CD4-positive, alpha-beta T cell treated with Interleukin-6 at 100 ng/mL for 8 hours (primary cell): ENCODE measurements around the gene KRT35.
"Not testable (repeated sequence)": the region's sequence is repeated elsewhere in the genome, so short reads cannot be mapped to it uniquely, and the experiment has no call there.

Source experiments
- DNase-seq: peaks from one replicate; pipeline ENCODE4 v3.0.0-alpha.2; 2020; ENCODE audit warnings: mixed read lengths, low spot score

Gene KRT35

GRCh38 chr17:41453066-41453465 is 27.9 kb downstream of the KRT35 start:
- DNase-seq, result no peak

GRCh38 chr17:41452281-41452680 is 28.7 kb downstream of the KRT35 start:
- DNase-seq, result no peak

DNA sequence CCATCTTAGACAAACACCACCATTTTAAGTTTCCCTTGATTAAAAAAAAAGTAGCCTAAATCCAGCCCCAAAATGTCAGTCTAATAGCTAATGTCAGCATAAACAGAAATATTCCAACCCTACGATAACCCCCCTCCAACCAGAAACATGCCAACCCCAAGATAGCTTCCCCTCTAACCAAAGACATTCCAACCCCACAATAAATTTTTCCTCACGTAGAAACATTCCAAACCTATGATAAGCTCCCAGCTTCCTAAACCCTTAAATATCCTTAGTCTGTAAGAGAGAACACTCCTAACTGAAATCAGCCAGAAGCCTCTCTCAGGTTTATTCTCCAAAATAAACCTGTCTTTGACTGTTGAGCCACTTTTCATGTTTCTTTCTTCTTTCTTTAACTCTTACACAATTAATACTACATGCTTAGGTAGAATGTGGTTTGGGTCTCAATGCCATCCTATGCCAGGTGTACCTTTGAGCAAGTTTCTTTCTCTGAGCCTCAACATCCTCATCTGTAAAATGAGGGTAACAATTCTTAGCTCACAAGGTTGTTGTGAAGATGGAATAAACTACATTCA is 29.7 kb downstream of the KRT35 start:
- DNase-seq, result no peak

GRCh38 chr17:41449008-41449407 is 31.9 kb downstream of the KRT35 start:
- no peak for DNase-seq

DNA sequence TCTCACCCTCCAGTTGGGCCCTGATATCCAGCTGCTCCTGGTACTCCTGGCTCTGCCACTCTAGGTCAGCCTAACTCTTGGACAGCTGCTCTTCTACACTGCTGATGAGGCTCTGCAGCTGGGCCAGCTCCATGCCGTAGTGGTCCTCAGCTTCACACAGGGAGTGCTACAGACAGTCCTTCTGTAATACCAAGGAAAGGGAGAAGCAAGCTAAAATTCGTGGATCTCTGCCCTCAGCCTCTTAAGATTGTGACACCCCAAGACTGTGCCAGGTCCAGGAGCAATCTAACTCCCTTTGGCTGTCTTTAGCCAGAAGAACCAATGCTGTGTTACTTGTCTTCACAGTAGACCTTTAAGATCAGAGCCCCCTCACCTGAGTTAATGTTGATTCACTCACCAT is 32.4 kb downstream of the KRT35 start:
- no peak for DNase-seq

GRCh38 chr17:41446806-41447205 is 34.1 kb downstream of the KRT35 start:
- DNase-seq, result no peak

GRCh38 chr17:41444640-41445039 is 36.3 kb downstream of the KRT35 start:
- no peak for DNase-seq

- DNase-seq, result no peak
Observed at GRCh38 chr17:41444186-41444585, 36.8 kb downstream of the KRT35 start.

DNA sequence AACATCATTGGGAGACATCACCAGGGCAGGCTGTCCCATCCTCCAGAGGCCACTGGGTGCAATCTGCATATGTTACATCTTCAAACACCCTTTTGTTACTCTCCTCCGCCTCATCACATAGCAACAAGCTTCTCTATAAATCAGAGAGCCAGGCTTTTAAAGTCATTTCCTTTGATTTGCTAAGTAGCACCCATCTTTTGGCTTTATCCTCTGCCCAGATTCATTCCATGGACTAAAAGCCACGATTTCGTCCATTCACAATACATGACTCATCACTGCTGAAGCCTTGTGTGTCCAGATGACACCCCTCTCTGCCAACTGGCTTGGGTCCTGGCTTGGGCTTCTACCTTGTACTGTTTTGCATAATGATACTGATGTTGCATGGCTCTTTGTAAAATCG is 38.2 kb downstream of the KRT35 start:
- no peak for DNase-seq

DNA sequence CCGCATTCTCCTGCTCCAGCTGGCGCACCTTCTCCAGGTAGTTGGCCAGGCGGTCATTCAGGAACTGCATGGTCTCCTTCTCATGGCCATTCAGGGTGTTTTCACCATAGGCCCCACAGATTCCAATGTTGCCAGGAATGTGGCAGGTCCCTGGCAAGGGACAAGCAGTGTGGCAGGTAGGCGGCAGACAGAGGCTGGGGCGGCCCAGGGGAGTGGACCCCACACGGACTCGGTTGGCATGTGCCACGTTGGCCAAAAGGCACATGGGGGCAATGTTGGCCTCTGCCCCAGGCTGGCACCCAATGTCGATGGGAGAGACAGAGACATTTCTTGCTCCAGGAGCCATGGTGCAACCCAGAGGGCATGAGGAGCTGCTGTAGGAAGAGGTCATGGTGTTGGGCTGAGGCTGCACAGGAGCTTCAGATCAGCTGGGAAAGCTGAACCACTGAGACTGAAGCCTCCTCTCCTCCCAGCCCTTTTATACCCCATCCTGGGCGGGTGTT is 40.4 kb downstream of the KRT35 start, which contains the start of gene KRT38:
Gene KRT38, minus strand, starts transcription at position 453 of the 503 bp plus-strand sequence. Its CDS starts 62 bp downstream, at position 391.
- no peak for DNase-seq

DNA sequence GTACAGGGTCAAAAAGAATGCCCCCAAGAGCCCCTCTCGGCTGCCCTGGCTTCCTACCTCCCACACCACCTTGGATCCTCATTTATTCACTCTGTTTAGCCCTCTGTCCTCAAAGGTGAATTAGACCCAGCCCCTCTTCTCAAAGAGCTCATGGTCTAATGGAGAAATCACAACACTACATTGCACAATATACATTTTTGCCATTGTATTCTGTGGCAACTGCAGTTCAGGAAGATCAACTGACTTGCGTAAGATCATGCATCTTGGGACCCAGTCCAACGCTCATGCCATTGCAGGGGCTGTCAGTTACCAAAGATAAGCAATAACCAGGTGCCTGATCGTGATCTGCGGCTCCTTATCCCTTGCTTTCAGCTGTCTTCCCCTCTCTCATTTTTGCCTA is 41.6 kb downstream of the KRT35 start:
- DNase-seq, result no peak

GRCh38 chr17:41437769-41438168 is 43.2 kb downstream of the KRT35 start:
- DNase-seq, result no peak

GRCh38 chr17:41437254-41437653 is 43.7 kb downstream of the KRT35 start:
- no peak for DNase-seq

DNA sequence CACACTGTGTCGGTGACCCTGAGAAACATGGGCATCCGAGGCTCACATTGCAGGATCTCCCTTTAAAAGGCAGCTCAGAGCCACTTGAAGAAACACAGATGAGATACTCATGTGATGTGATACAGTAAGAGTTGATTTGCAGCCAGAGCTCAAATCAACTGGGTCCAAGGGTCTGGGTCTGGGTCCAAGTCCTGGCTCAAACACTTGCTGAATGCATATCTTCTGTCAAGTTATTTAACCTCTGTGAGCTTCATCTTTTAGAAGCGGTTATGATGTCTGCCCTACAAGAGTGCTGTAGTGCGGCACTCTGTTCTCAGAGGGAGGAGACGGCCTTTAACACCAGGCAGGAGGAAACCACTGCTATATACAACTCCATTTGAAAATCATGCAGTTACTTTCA is 46.5 kb downstream of the KRT35 start:
- DNase-seq, result no peak

DNA sequence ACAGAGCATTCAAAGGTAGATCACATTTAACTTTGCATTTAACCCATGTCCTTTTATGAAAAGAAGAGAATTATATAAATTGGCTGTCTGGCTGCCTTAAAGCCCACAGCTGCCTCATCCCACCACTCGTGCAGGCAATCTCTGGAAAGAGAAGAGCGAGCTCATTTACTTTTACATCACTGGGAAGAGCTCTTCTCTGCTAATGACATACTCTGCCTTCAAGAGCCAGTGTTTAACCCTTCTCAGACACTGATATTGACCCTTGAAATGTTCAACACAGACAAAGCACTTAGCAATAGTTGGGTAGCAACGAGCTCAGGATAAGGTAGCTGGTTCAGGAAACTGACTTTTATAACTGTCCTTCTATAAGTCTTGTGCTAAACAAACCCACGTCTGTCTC is 46.9 kb downstream of the KRT35 start:
- DNase-seq, result no peak

- no peak for DNase-seq
Observed at GRCh38 chr17:41433586-41433985, 47.4 kb downstream of the KRT35 start.

DNA sequence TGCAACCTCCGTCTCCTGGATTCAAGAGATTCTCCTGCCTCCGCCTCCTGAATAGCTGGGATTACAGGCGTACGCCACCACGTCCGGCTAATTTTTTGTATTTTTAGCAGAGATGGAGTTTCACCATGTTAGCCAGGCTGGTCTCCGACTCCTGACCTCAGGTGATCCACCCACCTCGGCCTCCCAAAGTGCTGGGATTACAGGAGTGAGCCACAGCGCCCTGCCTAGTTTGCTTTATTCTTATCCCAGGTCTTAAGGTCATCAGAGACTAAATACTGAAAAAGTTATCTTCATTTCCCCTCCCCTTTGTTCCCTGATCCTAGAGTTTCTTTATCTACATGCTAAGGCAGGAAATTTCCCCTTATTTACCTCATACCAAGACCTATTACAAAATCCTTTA is 50.6 kb downstream of the KRT35 start:
- not testable (repeated sequence) for DNase-seq

- DNase-seq, result no peak
Observed at GRCh38 chr17:41429667-41430066, 51.3 kb downstream of the KRT35 start.

GRCh38 chr17:41428591-41429291 is 52.2 kb downstream of the KRT35 start:
- no peak for DNase-seq
